NCI-H524 treated with DMSO at 0.1 percent for 48 hours (cell line): ENCODE data around the gene KLC3.

Experiments used
- DNase-seq: peaks from one replicate; lab custom pipeline; 2025; lab: John Stamatoyannopoulos, UW

Gene KLC3

DNA sequence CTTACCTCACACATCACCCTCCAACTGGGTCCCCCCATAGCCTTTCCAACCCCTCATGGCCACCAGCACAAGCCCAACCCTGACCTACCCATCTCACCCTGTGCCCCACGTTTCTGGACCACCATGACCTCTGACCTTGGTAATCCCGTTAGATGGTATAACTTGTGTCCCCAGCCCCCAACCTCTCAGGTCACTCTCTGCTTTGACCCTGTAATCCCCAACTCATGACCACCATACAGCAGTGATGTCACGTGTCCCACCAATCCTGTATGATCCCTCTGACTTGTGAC is 8.5 kb downstream of the KLC3 start:
- DNase-seq, result no peak

DNA sequence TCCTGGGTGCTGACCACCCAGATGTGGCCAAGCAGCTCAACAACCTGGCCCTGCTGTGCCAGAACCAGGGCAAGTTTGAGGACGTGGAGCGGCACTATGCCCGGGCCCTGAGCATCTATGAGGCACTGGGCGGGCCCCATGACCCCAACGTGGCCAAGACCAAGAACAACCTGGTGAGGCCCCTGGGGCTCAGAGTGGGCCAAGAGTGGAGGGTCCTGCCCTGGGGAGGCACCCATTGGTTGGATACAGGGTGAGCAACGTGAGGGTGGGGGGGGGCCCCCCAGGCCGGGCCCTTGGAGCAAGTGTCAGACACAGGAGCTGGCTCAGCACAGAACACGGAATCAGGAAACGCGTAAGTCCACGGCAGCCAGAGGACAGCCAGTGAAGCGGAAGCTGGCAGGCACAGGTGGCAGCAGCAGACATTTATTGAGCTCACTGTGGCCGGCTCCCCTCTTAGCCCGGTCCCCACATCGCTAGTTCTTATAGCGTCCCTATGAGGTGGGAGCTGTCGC is 8.9 kb downstream of the KLC3 start:
- DNase-seq, result no peak

DNA sequence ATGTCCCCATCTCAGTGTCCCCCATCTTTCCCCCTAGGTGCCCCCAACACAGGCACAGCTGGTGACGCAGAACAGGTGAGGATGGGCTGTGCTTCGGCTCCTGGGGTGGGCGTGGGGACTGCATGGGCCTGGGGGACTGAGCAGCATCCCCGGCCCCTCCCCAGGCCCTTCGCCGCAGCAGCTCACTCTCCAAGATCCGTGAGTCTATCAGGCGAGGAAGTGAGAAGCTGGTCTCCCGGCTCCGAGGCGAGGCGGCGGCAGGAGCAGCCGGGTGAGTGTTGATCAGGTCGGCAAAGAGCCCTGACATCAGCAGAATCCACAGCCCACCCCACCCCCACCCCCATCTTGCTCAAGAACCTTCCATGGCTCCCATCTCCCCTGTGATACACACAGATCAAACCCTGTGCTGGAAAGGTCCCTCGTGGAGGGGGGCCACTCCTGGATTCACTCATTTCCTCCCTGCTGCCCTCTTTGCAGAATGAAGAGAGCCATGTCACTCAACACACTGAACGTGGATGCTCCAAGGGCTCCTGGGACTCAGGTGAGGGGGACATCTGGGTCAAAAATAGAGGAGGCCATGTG is 10.0 kb downstream of the KLC3 start:
- DNase-seq, result no peak

DNA sequence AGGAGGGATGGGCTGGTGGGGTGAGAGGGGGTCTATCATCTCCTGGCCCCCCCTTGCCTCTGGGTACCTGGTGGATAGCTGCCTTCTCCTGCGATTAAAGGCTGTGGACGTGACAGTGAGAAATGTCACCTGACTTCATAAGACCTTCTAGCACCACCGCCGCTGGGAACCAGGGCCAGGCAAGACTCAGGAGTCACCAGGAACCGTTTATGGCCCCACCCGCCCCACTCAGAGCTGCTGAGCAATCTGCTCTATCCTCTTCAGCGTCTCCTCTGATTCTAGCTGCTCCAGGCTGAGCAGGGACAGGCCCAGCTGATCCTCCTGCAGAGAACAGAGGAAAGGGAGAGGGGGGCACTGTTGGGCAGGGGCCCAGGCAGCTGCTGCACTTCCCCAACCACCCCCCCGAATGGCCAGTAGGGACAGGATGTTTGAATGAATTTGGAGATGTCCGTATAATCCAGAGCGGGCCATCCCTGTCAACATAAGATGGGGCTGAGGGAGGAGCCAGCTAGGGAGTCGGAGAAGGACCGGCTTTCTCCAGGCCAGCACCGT is 10.9 kb downstream of the KLC3 start:
- DNase-seq, result no peak

- DNase-seq, result peak; percentile 26
Measured at GRCh38 chr19:45352062-45352461, 11.5 kb downstream of the KLC3 start.

DNA sequence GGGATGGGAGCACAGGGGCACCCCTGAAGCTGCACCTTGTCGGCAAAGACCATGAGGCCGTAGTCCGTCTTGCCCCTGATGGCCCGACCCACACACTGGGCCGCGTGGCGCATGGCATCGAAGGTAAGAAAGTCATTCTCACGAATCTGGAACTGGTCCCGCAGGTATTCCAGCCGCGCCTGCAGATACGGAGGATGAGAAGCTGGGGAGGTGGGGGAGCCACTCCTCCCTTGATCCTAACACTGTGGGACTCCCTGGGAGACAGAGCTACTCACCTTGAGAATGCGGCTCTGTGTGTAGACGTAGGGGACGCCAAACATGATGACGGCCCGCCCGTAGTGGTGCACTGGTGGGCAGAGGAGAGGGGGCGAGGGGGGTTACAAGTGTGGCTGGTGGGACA is 11.9 kb downstream of the KLC3 start:
- DNase-seq, result no peak

GRCh38 chr19:45352914-45353796 is 12.6 kb downstream of the KLC3 start:
- DNase-seq, result no peak

- DNase-seq, result no peak
Measured at GRCh38 chr19:45354241-45354842, 13.8 kb downstream of the KLC3 start.

DNA sequence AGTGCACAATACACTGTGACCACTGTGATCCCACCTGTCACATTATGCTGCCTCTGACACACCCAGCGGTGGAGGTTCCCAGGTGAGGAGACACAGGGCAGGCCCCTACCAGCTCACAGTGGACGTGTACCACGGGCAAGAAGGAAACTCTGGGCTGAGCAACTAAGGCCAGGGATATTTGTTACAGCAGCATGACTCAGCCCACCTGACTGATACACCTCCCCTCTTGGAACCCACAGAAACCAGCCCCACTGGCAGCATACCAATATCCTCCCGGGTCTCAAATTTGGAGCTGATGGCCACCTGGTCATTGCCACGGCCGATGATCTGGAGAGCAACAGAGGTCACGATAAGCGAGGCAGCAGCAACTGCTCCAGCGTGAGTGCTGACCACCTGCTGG is 14.9 kb downstream of the KLC3 start:
- no peak for DNase-seq

DNA sequence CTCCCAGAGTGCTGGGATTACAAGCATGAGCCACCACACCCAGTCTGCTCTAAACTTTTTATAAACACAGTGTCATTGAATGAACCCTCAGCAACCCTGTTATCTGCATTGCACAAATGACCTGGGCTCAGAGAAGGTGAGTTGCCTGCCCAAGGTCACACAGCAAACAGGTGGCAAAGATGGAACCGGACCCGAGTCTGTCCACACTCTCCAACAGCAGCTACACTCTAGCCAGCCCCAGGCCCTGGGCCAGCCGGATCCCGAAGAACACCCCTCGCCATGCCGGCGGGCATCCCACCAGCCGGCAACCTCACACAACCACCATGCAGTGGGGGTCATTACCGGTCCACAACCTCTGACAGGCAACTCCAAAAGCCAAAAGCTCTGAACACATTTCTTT is 15.4 kb downstream of the KLC3 start:
- DNase-seq, result no peak

- no peak for DNase-seq
Measured at GRCh38 chr19:45356760-45357444, 16.4 kb downstream of the KLC3 start.

DNA sequence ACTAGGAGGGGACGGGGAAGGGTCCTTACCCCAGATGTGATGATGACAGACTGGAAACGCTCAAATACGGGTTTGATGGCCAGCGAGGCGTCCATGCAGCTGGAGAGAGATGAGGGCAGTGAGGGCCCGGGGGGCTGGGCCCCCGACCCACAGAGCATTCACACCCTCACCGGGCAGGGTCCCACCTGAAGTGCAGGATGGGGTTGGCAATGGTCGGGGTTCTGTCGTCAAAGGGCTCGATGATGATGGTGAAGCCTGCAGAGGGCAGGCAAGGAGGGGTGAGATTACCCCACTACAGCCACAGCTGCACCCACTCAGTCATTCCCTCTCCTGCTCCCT is 16.9 kb downstream of the KLC3 start:
- no peak for DNase-seq

GRCh38 chr19:45358213-45358792 is 17.8 kb downstream of the KLC3 start:
- no peak for DNase-seq

DNA sequence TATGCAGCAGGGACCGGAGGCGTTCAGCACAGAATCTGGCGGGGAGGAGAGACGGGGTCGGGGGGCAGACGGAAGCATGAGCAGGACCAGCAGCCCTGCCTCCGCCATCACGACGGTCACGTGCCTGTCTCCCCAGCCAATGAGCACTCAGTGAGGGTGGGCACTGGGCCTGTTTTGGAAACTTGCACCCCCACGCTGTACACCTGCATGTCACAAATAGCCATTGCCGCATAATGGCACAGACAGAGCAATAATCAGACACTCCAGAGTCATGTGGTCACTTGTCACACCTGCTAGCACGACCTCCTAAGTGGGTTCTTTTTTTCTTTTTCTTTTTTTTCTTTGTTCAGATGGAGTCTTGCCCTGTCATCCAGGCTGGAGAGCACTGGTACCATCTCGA is 21.1 kb downstream of the KLC3 start:
- no peak for DNase-seq

- DNase-seq, result no peak
Measured at GRCh38 chr19:45362291-45362690, 21.7 kb downstream of the KLC3 start.

GRCh38 chr19:45363861-45364459 is 23.4 kb downstream of the KLC3 start:
- no peak for DNase-seq

DNA sequence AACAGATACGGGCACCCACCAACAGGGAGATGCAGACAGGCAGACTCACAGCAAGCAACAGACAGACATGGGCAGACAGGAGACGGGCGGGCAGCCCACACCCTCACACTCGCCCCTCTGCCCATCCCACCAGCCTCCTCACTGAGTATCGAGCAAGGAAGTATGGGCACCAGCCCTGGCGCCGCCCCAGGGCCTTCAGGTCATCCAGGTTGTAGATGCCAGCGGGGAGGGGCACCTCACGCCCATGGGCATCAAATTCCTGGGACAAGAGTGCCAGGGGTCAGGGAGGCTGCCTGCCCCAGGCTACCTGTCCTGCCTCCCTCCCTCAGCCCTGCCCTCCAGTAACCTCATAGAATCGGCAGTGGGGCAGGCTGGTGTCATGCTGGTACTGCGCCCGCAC is 24.1 kb downstream of the KLC3 start:
- no peak for DNase-seq

GRCh38 chr19:45368127-45368526 is 27.6 kb downstream of the KLC3 start:
- no peak for DNase-seq

DNA sequence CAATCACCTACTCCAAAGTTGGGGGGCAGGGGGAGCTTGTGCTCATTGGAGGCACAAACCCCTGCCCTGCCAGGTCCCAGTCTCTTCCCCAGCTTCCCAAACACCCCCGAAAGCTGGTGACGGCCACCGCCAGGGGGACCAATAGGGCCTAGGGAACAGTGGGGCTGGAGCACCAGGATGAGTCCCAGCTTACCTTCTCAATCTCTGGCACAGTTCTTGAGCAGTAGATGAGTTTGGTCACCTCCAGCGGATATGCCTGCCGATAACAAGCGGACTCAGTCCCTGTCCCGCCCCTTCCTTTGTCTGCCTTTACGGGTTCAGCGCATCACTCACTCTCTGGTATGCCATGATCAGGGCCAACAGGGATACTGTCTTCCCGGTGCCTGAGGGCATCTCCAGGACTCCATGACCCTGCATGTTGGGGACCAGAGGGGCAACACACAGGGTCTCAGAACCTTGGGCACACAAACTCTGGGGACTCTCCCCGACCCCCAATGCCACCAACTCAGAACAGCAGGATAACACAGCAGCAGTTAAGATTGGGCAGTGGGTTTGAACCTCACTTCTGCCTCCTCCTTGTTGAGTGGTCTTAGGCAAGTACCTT is 28.3 kb downstream of the KLC3 start:
- no peak for DNase-seq

DNA sequence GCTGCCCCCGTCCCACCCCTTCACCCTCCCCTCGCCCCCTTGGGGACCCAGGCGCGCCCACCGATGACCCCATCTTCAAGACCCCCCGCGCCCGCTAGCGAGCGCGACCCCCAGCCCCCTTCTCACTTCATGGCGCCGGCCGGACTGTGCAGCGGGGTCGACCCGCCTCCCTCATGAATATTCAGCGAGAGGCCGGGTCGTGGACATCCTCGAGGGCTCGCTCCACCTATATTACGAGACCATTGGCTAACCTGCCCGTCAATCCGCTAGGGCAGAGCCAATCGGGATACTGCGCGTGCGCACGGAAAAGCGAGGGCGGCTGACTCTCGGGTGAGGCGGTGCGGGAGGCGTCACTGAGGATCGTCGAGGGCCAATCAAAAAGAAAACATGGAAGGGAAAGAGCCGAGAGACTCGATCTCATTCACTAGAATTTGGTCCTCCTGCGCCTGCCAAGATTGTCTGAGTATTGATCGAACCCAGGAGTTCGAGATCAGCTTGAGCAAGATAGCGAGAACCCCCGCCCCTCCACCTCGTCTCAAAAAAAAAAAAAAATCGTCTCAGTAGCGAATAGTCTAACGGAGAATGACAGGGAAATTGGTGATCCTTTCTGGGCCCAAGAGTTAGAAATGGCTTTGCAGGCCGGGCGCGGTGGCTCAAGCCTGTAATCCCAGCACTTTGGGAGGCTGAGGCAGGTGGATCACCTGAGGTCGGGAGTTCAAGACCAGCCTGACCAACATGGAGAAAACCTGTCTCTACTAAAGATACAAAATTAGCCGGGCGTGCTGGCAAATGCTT is 30.1 kb downstream of the KLC3 start, which contains the start of gene ERCC2:
Gene ERCC2, minus strand, starts transcription at position 164 of the 795 bp plus-strand sequence. Its CDS starts 33 bp downstream, at position 131.
- DNase-seq, result peak; percentile 71
